Activated CD4-positive, alpha-beta T cell treated with anti-CD3 and anti-CD28 coated beads, Interleukin-2, amount 50 U/mL, for 4 hours (primary cell): ENCODE measurements around the gene ST6GAL1.
"Not testable (repeated sequence)": the region's sequence is repeated elsewhere in the genome, so short reads cannot be mapped to it uniquely, and the experiment has no call there.

Experiments used
- DNase-seq, 2 experiments: peaks; one replicate each; pipeline ENCODE4 v3.0.0-alpha.2; 2020

ST6GAL1 gene

GRCh38 chr3:187025254-187025655 is 94.9 kb downstream of the ST6GAL1 start:
- peak; percentile 57 to 60 for DNase-seq

- DNase-seq = peak; percentile 29 to 34
Measured at GRCh38 chr3:187025656-187026316, 95.5 kb downstream of the ST6GAL1 start.

- DNase-seq = no peak
Measured at GRCh38 chr3:187026317-187026670, 96.0 kb downstream of the ST6GAL1 start.

GRCh38 chr3:187027531-187028278 is 97.4 kb downstream of the ST6GAL1 start:
- DNase-seq = peak; percentile 66 to 72

GRCh38 chr3:187031934-187032333 is 101.6 kb downstream of the ST6GAL1 start:
- no peak for DNase-seq

GRCh38 chr3:187036394-187036793 is 106.1 kb downstream of the ST6GAL1 start:
- no peak for DNase-seq

GRCh38 chr3:187039100-187039722 is 108.9 kb downstream of the ST6GAL1 start:
- no peak for DNase-seq

GRCh38 chr3:187039723-187040414 is 109.5 kb downstream of the ST6GAL1 start:
- DNase-seq = no peak

- DNase-seq = no peak
Measured at GRCh38 chr3:187040516-187041361, 110.4 kb downstream of the ST6GAL1 start.

GRCh38 chr3:187041362-187042307 is 111.3 kb downstream of the ST6GAL1 start:
- peak; percentile 34 to 48 for DNase-seq

- DNase-seq = no peak
Measured at GRCh38 chr3:187042346-187042745, 112.0 kb downstream of the ST6GAL1 start.

- no peak for DNase-seq
Measured at GRCh38 chr3:187042874-187043458, 112.6 kb downstream of the ST6GAL1 start.

- no peak for DNase-seq
Measured at GRCh38 chr3:187044206-187044605, 113.9 kb downstream of the ST6GAL1 start.

- DNase-seq = no peak
Measured at GRCh38 chr3:187044867-187045552, 114.7 kb downstream of the ST6GAL1 start.

GRCh38 chr3:187046033-187046432 is 115.7 kb downstream of the ST6GAL1 start:
- DNase-seq = no peak

- no peak for DNase-seq
Measured at GRCh38 chr3:187049462-187050101, 119.3 kb downstream of the ST6GAL1 start.

GRCh38 chr3:187051066-187051465 is 120.7 kb downstream of the ST6GAL1 start:
- no peak for DNase-seq

- no peak for DNase-seq
Measured at GRCh38 chr3:187051724-187052366, 121.5 kb downstream of the ST6GAL1 start.

- not testable (repeated sequence) for DNase-seq
Measured at GRCh38 chr3:187052427-187052826, 122.1 kb downstream of the ST6GAL1 start.
